ENCODE measurements around the gene ZNF319. TPM values are rescaled to one million over a fixed set of nuclear protein-coding genes. Genes with fewer than 3 reads are reported as not detected.

Gene ZNF319
- total and polyA plus RNA-seq, 2 of the 8 experiments (the other 6 are each of a cell fraction or from before 2014, with no cell fraction given), result 3.3 to 5.5 TPM

GRCh38 chr16:57970970-57971369 lies 29.5 kb downstream of the ZNF319 start, which contains the start of gene CNGB1:
Gene CNGB1, minus strand, starts transcription at chr16:57971128. Its CDS starts 3,842 bp downstream, at chr16:57967286.
- Histone ChIP-seq H3K27ac (ENCODE audit: low read depth, low read length) (no peak within 1 kb of the TSS), H3K4me1 (replicated peaks in 1 of 4; ENCODE audit: control insufficient read depth in 3 of 4, insufficient read depth in 4 of 4, low read length in 3 of 4) (no peaks in the 10 kb centered on the region; a peak in 1 of 7 replicates), H2BK120ac (replicated peaks; ENCODE audit: low read depth, low read length) (no peak within 1 kb of the TSS), H3K23ac (ENCODE audit: insufficient read length) (no peak within 1 kb of the TSS), H3K18ac (ENCODE audit: extremely low read depth, low read length) (no peak within 1 kb of the TSS), H3K4ac (replicated peaks; ENCODE audit: insufficient read length, low read depth, low read length) (no peak within 1 kb of the TSS), H3K23me2 (ENCODE audit: low read depth, low read length) (no peaks in the 10 kb centered on the region), H2AFZ (ENCODE audit: low read length) (no peak within 1 kb of the TSS), H3K56ac (replicated peaks; ENCODE audit: insufficient read length, low read depth, low read length) (no peak within 1 kb of the TSS), H3K4me3 (ENCODE audit: extremely low read depth in 1 of 4, insufficient read depth in 2 of 4, low read depth in 3 of 4, low read length in 4 of 4) (no peak within 1 kb of the TSS), H3K79me1 (ENCODE audit: low read depth, low read length) (no peaks in the 10 kb centered on the region), H2BK15ac (ENCODE audit: low read length) (no peak within 1 kb of the TSS), H3K36me3 (ENCODE audit: control insufficient read depth in 2 of 4, insufficient read depth in 4 of 4, low read length in 3 of 4) (no peaks in the 10 kb centered on the region), H3K4me2 (ENCODE audit: insufficient read depth in 1 of 2, low read depth in 2 of 2, low read length in 2 of 2) (no peak within 1 kb of the TSS), H3K14ac (ENCODE audit: insufficient read length) (no peak within 1 kb of the TSS), H3K27me3 (replicated peaks in 1 of 4; ENCODE audit: control insufficient read depth in 3 of 4, extremely low read depth in 1 of 4, insufficient read depth in 3 of 4, low read length in 3 of 4) (no peaks in the 10 kb centered on the region), H2BK20ac (ENCODE audit: low read length) (no peak within 1 kb of the TSS), H3K9me3 (ENCODE audit: insufficient read depth in 2 of 2, low read depth in 1 of 2, low read length in 1 of 2) (no peaks in the 10 kb centered on the region), H4K91ac (replicated peaks; ENCODE audit: insufficient read length, low read length) (no peak within 1 kb of the TSS), H2BK5ac (ENCODE audit: low read depth, low read length) (no peak within 1 kb of the TSS), H4K5ac (ENCODE audit: insufficient read length, low read depth, low read length) (no peak within 1 kb of the TSS), H3K79me2 (ENCODE audit: control insufficient read depth in 1 of 2, insufficient read depth in 2 of 2, low read length in 2 of 2) (no peaks in the 10 kb centered on the region), H4K20me1 (replicated peaks in 1 of 2; ENCODE audit: control insufficient read depth in 1 of 2, insufficient read depth in 2 of 2, low read length in 2 of 2) (no peaks in the 10 kb centered on the region), H4K8ac (ENCODE audit: extremely low read depth, insufficient read depth, low read length) (peak within 1 kb of the TSS; percentile 35; the same call in 1 of the 2 replicates), H2AK5ac (ENCODE audit: low read depth, low read length) (no peak within 1 kb of the TSS), H3K9ac (replicated peaks in 1 of 4; ENCODE audit: extremely low read depth in 1 of 4, low read depth in 3 of 4, low read length in 3 of 4) (no peak within 1 kb of the TSS), H2BK12ac (ENCODE audit: low read depth, low read length) (no peak within 1 kb of the TSS)
- WGBS, 2 experiments (ENCODE audit: extremely low coverage in 1 of 2, insufficient coverage in 1 of 2, insufficient read length in 1 of 2, insufficient replicate concordance in 2 of 2, low coverage in 1 of 2, low lambda C conversion rate in 2 of 2, missing lambda C conversion rate in 1 of 2), result 86% methylated on average over 6 of the region's 6 CpGs; no CpG with 5 or more reads in 1 of the 2 experiments
- DNase-seq (ENCODE audit: low read depth in 1 of 2, low spot score in 2 of 2), result no peak
- FAIRE-seq, result no peak
- POLR2A ChIA-PET (ENCODE audit: partially characterized antibody), result interaction anchor here (1.0 to 3.2 kb wide), 3 partner anchors 8 to 25 kb away, joined by 3 to 10 read pairs (median 4); no protein-coding TSS in a partner anchor
- CTCF ChIA-PET (ENCODE audit: partially characterized antibody), result interaction anchor here (0.8 to 5.8 kb wide), 13 partner anchors 8 to 322 kb away, joined by 3 to 40 read pairs (median 4); no protein-coding TSS in a partner anchor
- no peak for TF ChIP-seq JUN (IDR thresholded peaks at IDR 0.05; ENCODE audit: low read depth, low read length)
- TF ChIP-seq HDAC2 (IDR thresholded peaks at IDR 0.05; ENCODE audit: borderline replicate concordance in 1 of 2, low read depth in 2 of 2, low read length in 2 of 2), result no peak
- TF ChIP-seq EP300 (IDR thresholded peaks at IDR 0.05; ENCODE audit: borderline replicate concordance in 1 of 2, low read depth in 2 of 2, low read length in 2 of 2), result no peak
- TF ChIP-seq SIX5 (IDR thresholded peaks at IDR 0.05; ENCODE audit: low read depth, low read length), result no peak
